MM.1S (cell line): ENCODE data around the gene PCNT.

Experiments used
- DNase-seq: peaks from one replicate; pipeline ENCODE4 v3.0.0-alpha.2; 2015
- H2AFZ ChIP-seq: fragments of 300-600 bp; sonication (generic); 2 replicates; pipeline ENCODE4 v1.6.0; 2016; ENCODE audit warnings: antibody characterized with exemption, low read length
- H3F3A ChIP-seq: fragments of 300-600 bp; sonication (generic); 2 replicates; pipeline ENCODE4 v1.6.1; 2016; ENCODE audit warnings: mild to moderate bottlenecking, antibody characterized with exemption, low read length, moderate library complexity, mixed read lengths; ENCODE audit not compliant: insufficient read depth
- H3K27ac ChIP-seq: fragments of 300-600 bp; sonication (generic); 2 replicates; pipeline ENCODE4 v1.5.1; 2016; ENCODE audit warnings: mild to moderate bottlenecking, low read length
- H3K27me3 ChIP-seq: fragments of 300-600 bp; sonication (generic); replicated peaks from 2 replicates; pipeline ENCODE4 v1.6.0; 2016; ENCODE audit warnings: low read length; ENCODE audit not compliant: insufficient read depth
- H3K36me3 ChIP-seq: fragments of 300-600 bp; sonication (generic); replicated peaks from 2 replicates; pipeline ENCODE4 v1.6.1; 2016; ENCODE audit warnings: mild to moderate bottlenecking, low read length, mixed read lengths; ENCODE audit not compliant: insufficient read depth
- H3K4me1 ChIP-seq: fragments of 300-600 bp; sonication (generic); 2 replicates; pipeline ENCODE4 v1.6.1; 2016; ENCODE audit warnings: low read length, mixed read lengths
- H3K4me2 ChIP-seq: fragments of 300-600 bp; sonication (generic); 2 replicates; pipeline ENCODE4 v1.6.0; 2016; ENCODE audit warnings: low read depth, low read length
- H3K4me3 ChIP-seq: fragments of 300-600 bp; sonication (generic); 2 replicates; pipeline ENCODE4 v1.5.1; 2016; ENCODE audit warnings: low read length, mixed read lengths
- H3K79me2 ChIP-seq: fragments of 300-600 bp; sonication (generic); 2 replicates; pipeline ENCODE4 v1.6.1; 2016; ENCODE audit warnings: mixed run types, low read length, mixed read lengths
- H3K9ac ChIP-seq: fragments of 300-600 bp; sonication (generic); 2 replicates; pipeline ENCODE4 v1.6.1; 2016; ENCODE audit warnings: low read length, mixed read lengths
- H3K9me2 ChIP-seq: fragments of 300-600 bp; sonication (generic); replicated peaks from 2 replicates; pipeline ENCODE4 v1.6.1; 2016; ENCODE audit warnings: mild to moderate bottlenecking, low read length, mixed read lengths; ENCODE audit not compliant: insufficient read depth
- H3K9me3 ChIP-seq: fragments of 300-600 bp; sonication (generic); replicated peaks from 2 replicates; pipeline ENCODE4 v1.6.1; 2016; ENCODE audit warnings: mild to moderate bottlenecking, low read length, mixed read lengths; ENCODE audit not compliant: insufficient read depth
- H4K20me1 ChIP-seq: fragments of 300-600 bp; sonication (generic); 2 replicates; pipeline ENCODE4 v1.6.1; 2016; ENCODE audit warnings: mild to moderate bottlenecking, low read length, moderate library complexity, mixed read lengths; ENCODE audit not compliant: insufficient read depth
- EZH2 ChIP-seq: fragments of 300-600 bp; sonication (generic); optimal IDR thresholded peaks from 2 replicates; pipeline ENCODE3; 2017; ENCODE audit warnings: low read depth, mild to moderate bottlenecking, antibody characterized with exemption, low read length, mixed read lengths
- EZH2phosphoT487 ChIP-seq: fragments of 300-600 bp; sonication (generic); IDR thresholded peaks from 2 replicates; pipeline ENCODE4 v1.6.1; 2018; ENCODE audit warnings: antibody characterized with exemption, low read length
- TF ChIP-seq, protein P1 (sequence below): fragments of 300-600 bp; sonication (generic); IDR thresholded peaks from 2 replicates; pipeline ENCODE4 v1.5.1; 2016; ENCODE audit warnings: antibody characterized with exemption, low read length, mixed read lengths

PCNT gene

DNA sequence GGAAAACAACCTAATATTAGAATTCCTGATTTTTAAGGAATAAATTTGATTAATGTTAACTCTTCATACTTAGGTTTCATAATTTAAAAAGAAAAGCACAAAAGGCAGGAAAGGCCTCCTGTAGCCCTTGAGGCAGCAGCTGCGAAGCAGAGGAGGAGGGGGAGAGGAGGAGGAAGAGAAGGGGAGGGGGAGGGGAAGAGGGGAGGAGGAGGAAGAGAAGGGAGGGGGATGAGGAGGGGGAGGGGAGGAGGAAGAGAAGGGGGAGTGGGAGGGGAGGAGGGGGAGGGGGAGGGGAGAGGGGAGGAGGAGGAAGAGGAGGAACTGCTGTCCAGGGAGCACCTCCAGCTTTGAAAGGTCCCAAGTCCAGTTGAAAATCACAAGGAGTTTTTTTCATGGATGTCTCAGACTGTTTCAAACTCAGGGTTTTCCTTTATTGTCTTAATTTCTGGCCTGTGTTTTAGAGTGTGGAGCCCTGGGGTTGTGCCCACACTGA, 99.6 kb downstream of the PCNT start:
- H4K20me1 ChIP-seq = no peaks in the 10 kb centered on the region
- no peak overlapping the region for H3K4me3 ChIP-seq
- H3K4me1 ChIP-seq = no peaks in the 10 kb centered on the region
- no peaks in the 10 kb centered on the region for H3F3A ChIP-seq
- DNase-seq = no peak
- no peaks in the 10 kb centered on the region for H3K9me2 ChIP-seq
- H3K79me2 ChIP-seq = no peaks in the 10 kb centered on the region
- H3K9ac ChIP-seq = no peak overlapping the region
- 0 out of 2 replicates have a peak, but pooled peaks cover 3% of the 10 kb centered on the region for H3K36me3 ChIP-seq
- no peak overlapping the region for H3K27ac ChIP-seq
- H3K4me2 ChIP-seq = no peak overlapping the region
- TF ChIP-seq EZH2 (no peak), EZH2phosphoT487 (no peak)
- TF ChIP-seq, protein P1, sequence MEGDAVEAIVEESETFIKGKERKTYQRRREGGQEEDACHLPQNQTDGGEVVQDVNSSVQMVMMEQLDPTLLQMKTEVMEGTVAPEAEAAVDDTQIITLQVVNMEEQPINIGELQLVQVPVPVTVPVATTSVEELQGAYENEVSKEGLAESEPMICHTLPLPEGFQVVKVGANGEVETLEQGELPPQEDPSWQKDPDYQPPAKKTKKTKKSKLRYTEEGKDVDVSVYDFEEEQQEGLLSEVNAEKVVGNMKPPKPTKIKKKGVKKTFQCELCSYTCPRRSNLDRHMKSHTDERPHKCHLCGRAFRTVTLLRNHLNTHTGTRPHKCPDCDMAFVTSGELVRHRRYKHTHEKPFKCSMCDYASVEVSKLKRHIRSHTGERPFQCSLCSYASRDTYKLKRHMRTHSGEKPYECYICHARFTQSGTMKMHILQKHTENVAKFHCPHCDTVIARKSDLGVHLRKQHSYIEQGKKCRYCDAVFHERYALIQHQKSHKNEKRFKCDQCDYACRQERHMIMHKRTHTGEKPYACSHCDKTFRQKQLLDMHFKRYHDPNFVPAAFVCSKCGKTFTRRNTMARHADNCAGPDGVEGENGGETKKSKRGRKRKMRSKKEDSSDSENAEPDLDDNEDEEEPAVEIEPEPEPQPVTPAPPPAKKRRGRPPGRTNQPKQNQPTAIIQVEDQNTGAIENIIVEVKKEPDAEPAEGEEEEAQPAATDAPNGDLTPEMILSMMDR = no peak
- no peak overlapping the region for H2AFZ ChIP-seq
- no peaks in the 10 kb centered on the region for H3K9me3 ChIP-seq
- no peaks in the 10 kb centered on the region for H3K27me3 ChIP-seq

DNA sequence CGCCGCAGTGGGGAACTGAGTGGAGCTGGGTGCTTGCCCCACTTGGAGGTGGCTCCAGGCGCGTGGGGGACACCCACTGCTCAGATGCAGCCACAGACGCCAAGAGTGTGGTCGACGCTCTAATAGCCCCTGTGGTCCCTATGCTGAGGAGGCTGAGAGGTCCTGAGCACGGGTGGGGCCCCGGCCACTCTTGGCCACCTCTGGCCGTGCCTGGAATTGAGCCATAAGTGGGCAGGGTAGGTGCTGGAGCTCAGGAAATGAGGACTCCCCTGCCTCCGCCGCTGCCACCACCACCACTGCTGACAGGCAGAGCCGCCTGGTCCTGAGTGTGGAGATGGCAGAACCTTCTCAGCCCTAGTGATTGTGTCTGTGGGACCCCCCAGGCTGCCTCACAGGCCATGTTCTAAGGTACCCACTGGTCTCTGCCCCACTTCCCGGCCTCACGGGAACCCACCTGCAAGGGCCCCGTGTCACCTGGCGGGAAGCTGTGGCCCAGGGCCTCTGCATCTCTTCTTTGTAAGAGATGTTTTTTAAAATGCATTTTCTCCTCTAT, 100.2 kb downstream of the PCNT start:
- no peaks in the 10 kb centered on the region for H4K20me1 ChIP-seq
- no peaks in the 10 kb centered on the region for H3K27me3 ChIP-seq
- no peaks in the 10 kb centered on the region for H3K79me2 ChIP-seq
- H3F3A ChIP-seq = no peaks in the 10 kb centered on the region
- TF ChIP-seq, protein P1 = no peak
- DNase-seq = no peak
- no peaks in the 10 kb centered on the region for H3K9me2 ChIP-seq
- H3K4me3 ChIP-seq = no peak overlapping the region
- H3K4me1 ChIP-seq = no peaks in the 10 kb centered on the region
- H2AFZ ChIP-seq = no peak overlapping the region
- H3K9me3 ChIP-seq = no peaks in the 10 kb centered on the region
- no peak overlapping the region for H3K9ac ChIP-seq
- 0 out of 2 replicates have a peak, but pooled peaks cover 4% of the 10 kb centered on the region for H3K36me3 ChIP-seq
- H3K27ac ChIP-seq = no peak overlapping the region
- no peak overlapping the region for H3K4me2 ChIP-seq

DNA sequence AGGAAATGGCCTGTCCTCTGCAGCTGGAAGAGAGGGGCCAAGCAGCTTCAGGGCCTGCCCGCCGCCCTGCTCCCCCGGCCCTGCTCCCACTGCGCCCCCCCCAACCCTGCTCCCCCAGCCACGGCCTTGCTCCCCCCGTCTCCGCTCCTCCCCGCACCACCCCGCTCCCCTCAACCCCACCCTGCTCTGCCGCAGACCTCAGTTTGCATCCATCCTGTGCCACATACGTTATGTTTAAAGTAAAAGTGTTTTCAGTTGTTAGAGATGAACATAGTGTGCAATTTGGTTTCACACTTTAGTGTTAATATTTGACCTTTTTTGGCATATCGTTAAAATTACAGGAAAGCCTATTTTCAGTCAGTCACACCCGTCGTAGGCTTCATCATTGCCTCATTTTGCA, 100.7 kb downstream of the PCNT start:
- no peak overlapping the region for H3K4me2 ChIP-seq
- no peaks in the 10 kb centered on the region for H3K79me2 ChIP-seq
- H3K27me3 ChIP-seq = no peaks in the 10 kb centered on the region
- H3K4me1 ChIP-seq = no peaks in the 10 kb centered on the region
- H2AFZ ChIP-seq = no peak overlapping the region
- TF ChIP-seq EZH2 = no peak
- no peak for TF ChIP-seq EZH2phosphoT487
- TF ChIP-seq, protein P1 = no peak
- H3F3A ChIP-seq = no peaks in the 10 kb centered on the region
- H3K4me3 ChIP-seq = no peak overlapping the region
- H3K27ac ChIP-seq = no peak overlapping the region
- H3K9me2 ChIP-seq = no peaks in the 10 kb centered on the region
- no peaks in the 10 kb centered on the region for H4K20me1 ChIP-seq
- H3K36me3 ChIP-seq = 0 out of 2 replicates have a peak, but pooled peaks cover 4% of the 10 kb centered on the region
- DNase-seq = no peak
- H3K9ac ChIP-seq = no peak overlapping the region
- H3K9me3 ChIP-seq = no peaks in the 10 kb centered on the region
